ENCODE measurements around the gene FKRP. TPM values are rescaled to one million over a fixed set of nuclear protein-coding genes. Genes with fewer than 3 reads are reported as not detected.
"Not testable (repeated sequence)": the region's sequence is repeated elsewhere in the genome, so short reads cannot be mapped to it uniquely, and the experiment has no call there.

The FKRP gene
- total RNA-seq, 1 experiment from 2014 or later, result 24.1 TPM

DNA sequence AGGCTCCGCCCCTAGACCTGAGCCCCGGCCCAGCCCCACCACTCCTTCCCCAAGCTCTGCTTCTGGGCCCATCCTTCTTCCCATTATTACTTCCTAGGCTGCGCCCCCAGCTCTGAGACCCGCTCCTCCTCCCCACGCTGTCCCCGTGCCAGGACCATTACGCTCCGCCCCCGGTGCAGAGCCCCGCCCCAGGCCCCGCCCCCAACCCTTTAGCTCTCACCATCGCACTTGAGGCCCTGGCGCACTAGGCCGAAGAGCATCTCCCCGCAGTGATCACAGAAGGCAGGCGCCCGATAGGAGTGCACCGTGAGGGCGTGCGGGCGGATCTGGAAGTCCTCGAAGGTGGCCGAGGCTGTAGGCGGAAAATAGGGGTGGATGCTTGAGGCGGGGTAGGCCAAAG lies 35.2 kb upstream of the FKRP start (continued):
- TF ChIP-seq ZNF532 (CRISPR knock-in tag; IDR thresholded peaks at IDR 0.05; ENCODE audit: borderline replicate concordance) (no peak), PREB (CRISPR knock-in tag; IDR thresholded peaks at IDR 0.05; ENCODE audit: borderline replicate concordance) (no peak)

GRCh38 chr19:46712768-46713338 lies 33.0 kb upstream of the FKRP start:
- Mint-ChIP-seq H3K4me3 (peak overlapping the region; percentile 95), H3K4me1 (peaks cover 19% of the 10 kb centered on the region), H3K36me3 (peaks cover 11% of the 10 kb centered on the region)
- H3K27me3 Mint-ChIP-seq (ENCODE audit: low read depth); H3K27ac Mint-ChIP-seq; DNase-seq (ENCODE audit: low spot score); H3K9me3 Mint-ChIP-seq; ATAC-seq; POLR2A ChIA-PET: not testable (repeated sequence)
- CTCF ChIA-PET, result interaction anchor here (1.7 to 2.1 kb wide), 3 partner anchors 11 to 96 kb away, joined by 5 to 12 read pairs (median 9); no protein-coding TSS in a partner anchor

- peak overlapping the region; percentile 95 for H3K4me3 Mint-ChIP-seq
- no peaks in the 10 kb centered on the region for H3K9me3 Mint-ChIP-seq
- peaks cover 24% of the 10 kb centered on the region for H3K4me1 Mint-ChIP-seq
- ChIA-PET CTCF (interaction anchor here (0.5 to 3.9 kb wide), 17 partner anchors 8 to 897 kb away, joined by 3 to 32 read pairs (median 5); partner anchors contain the start of genes DACT3 and FKRP), POLR2A (interaction anchor here (0.6 to 2.0 kb wide), 5 partner anchors 10 to 945 kb away, joined by 3 to 8 read pairs (median 4); partner anchors contain the start of genes CALM3 and SIX5)
- peak overlapping the region; percentile 98 for H3K27ac Mint-ChIP-seq
- H3K36me3 Mint-ChIP-seq, result peaks cover 8% of the 10 kb centered on the region
- no peaks in the 10 kb centered on the region for H3K27me3 Mint-ChIP-seq (ENCODE audit: low read depth)
- DNase-seq (ENCODE audit: low spot score), result peak; percentile 82
- ATAC-seq, result peak; percentile 43
- TF ChIP-seq ATF2 (CRISPR knock-in tag; IDR thresholded peaks at IDR 0.05; ENCODE audit: borderline replicate concordance, low read depth), result no peak
- no peak for TF ChIP-seq ATF6 (CRISPR knock-in tag; IDR thresholded peaks at IDR 0.05)
- peak; percentile 92 for TF ChIP-seq ETV6 (CRISPR knock-in tag; IDR thresholded peaks at IDR 0.05)
- TF ChIP-seq NR2C2 (CRISPR knock-in tag; IDR thresholded peaks at IDR 0.05), result no peak
- no peak for TF ChIP-seq CREB1 (CRISPR knock-in tag; IDR thresholded peaks at IDR 0.05)
- no peak for TF ChIP-seq FOXJ3 (CRISPR knock-in tag; IDR thresholded peaks at IDR 0.05; ENCODE audit: borderline replicate concordance)
- TF ChIP-seq NR3C1 (CRISPR knock-in tag; conservative IDR thresholded peaks at IDR 0.05; ENCODE audit: low read depth), result no peak
- TF ChIP-seq FOXK1 (CRISPR knock-in tag; IDR thresholded peaks at IDR 0.05), result peak; percentile 59; the same call in 1 of the 2 replicates
- no peak for TF ChIP-seq PRRX2 (CRISPR knock-in tag; IDR thresholded peaks at IDR 0.05)
- TF ChIP-seq ARID4B (CRISPR knock-in tag; IDR thresholded peaks at IDR 0.05; ENCODE audit: borderline replicate concordance), result no peak; the same call in 1 of the 2 replicates
- TF ChIP-seq, protein P1, sequence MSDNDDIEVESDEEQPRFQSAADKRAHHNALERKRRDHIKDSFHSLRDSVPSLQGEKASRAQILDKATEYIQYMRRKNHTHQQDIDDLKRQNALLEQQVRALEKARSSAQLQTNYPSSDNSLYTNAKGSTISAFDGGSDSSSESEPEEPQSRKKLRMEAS (CRISPR knock-in tag; IDR thresholded peaks at IDR 0.05), result peak; percentile 61; the same call in 1 of the 2 replicates
- TF ChIP-seq, protein P2, sequence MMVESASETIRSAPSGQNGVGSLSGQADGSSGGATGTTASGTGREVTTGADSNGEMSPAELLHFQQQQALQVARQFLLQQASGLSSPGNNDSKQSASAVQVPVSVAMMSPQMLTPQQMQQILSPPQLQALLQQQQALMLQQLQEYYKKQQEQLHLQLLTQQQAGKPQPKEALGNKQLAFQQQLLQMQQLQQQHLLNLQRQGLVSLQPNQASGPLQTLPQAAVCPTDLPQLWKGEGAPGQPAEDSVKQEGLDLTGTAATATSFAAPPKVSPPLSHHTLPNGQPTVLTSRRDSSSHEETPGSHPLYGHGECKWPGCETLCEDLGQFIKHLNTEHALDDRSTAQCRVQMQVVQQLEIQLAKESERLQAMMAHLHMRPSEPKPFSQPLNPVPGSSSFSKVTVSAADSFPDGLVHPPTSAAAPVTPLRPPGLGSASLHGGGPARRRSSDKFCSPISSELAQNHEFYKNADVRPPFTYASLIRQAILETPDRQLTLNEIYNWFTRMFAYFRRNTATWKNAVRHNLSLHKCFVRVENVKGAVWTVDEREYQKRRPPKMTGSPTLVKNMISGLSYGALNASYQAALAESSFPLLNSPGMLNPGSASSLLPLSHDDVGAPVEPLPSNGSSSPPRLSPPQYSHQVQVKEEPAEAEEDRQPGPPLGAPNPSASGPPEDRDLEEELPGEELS (CRISPR knock-in tag; IDR thresholded peaks at IDR 0.05), result no peak
Observed at GRCh38 chr19:46713781-46714443, 31.9 kb upstream of the FKRP start.
